IPS DF 4.7 (cell line): ENCODE data around the gene KLC1.

ENCODE experiments used
- DNase-seq: peaks from one replicate; pipeline ENCODE4 v3.0.0-alpha.2; 2013; ENCODE audit warnings: low spot score; ENCODE audit errors: extremely low read depth

Gene KLC1

GRCh38 chr14:103657471-103657870 lies 28.5 kb downstream of the KLC1 start:
- no peak for DNase-seq

DNA sequence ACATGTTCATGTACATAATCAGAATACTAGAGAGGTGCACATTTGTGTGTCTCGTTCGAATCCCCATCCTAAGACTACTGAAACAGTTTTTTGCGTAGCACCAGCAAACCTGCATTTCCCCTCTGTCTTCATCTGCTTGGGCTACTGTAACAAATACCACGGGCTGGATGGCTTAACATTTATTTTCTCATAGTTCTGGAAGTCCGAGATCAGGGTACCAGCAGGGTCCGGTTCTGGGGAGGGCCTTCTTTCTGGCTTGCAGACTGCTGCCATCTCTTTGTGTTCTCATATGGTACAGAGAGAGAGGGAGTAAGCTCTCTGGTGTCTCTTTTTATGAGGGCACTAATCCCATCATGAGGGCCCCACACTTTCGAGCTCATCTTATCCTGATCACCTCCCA lies 30.6 kb downstream of the KLC1 start:
- no peak for DNase-seq

GRCh38 chr14:103662029-103662428 lies 33.0 kb downstream of the KLC1 start:
- DNase-seq: no peak

DNA sequence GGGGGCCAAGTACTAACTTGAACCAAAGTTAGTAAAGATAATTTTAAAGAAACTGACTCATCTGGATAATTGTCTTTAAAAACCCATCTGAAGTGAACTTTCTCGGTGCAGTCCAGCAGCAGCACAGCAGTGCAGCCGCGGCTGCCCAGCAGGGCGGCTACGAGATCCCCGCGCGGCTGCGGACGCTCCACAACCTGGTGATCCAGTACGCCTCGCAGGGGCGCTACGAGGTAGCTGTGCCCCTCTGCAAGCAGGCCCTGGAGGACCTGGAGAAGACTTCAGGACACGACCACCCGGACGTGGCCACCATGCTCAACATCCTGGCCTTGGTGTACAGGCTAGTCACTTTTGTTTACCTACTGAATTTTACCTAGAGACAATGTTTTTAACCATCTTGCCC lies 33.6 kb downstream of the KLC1 start:
- no peak for DNase-seq

GRCh38 chr14:103663506-103663905 lies 34.5 kb downstream of the KLC1 start:
- no peak for DNase-seq

- no peak for DNase-seq
Observed at GRCh38 chr14:103667671-103668070, 38.7 kb downstream of the KLC1 start.

DNA sequence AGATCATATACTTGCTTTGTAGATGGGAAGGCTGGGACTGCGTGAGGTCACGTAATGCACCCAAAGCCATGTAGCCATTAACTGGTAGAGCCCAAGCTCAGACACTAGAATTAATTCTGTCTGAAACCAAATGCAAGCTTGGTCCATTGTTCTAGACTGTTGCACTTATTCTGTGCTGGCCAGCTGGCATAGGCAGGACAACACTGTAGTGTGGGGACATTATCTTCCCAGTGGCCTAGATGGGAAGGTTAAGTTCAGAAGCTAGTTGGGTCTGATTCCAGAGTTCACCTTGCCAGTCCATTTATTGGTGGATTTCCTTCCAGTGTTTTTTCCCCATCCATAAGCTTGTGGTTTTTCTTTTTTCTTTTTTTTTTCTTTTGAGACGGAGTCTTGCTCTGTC lies 39.1 kb downstream of the KLC1 start:
- no peak for DNase-seq

DNA sequence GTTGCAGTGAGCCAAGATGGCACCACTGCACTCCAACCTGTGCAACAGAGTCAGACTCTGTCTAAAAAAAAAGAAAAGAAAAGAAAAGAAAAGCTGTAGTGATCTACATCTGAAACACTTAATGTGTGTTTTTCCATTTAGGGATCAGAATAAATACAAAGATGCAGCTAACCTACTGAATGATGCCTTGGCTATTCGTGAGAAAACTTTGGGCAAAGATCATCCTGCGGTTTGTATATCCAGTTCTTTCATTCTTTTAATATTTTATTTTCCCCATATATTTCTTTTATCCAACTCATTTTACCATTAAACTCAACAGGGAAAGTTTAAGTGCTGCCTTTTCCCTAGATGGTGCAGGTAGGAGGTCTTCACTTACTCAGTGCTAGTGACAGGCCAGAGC lies 40.4 kb downstream of the KLC1 start:
- DNase-seq: no peak

GRCh38 chr14:103671911-103672310 lies 42.9 kb downstream of the KLC1 start:
- DNase-seq: no peak

GRCh38 chr14:103675957-103676356 lies 46.9 kb downstream of the KLC1 start:
- DNase-seq: no peak

DNA sequence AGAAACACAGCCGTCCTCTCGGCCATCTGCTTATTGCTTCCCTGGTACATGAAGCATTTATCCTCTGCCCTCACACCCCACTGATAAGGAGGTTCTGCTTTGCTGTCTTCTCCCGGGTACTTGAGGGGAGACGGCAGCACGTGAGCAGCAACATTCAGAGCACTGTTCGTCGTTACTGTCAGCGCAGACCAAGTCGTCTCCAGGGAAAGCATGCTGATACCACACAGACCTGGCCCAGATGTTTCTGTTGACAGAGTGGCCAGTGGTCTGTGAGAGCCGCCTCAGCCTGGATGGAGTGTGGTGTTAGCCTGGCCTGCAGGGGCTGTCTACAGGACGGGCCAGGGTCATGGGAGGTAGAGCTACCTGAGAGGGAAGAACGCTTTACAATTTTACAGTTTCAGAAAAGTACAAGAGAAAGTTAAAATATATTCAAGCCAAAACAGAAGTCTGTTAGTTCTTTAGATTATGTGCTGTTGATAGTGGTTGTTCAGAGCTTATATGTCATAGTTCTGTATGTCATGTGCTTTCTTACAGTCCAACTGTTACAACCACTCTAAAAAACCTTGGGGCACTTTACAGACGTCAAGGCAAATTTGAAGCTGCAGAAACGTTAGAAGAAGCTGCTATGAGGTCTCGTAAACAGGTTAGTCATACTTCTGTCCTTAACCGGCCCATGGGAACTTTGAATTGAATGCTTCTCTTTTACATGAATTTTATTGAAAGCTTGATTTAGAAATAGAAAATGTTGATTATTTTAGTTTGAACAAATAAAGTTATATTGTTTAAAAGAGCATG lies 48.1 kb downstream of the KLC1 start:
- no peak for DNase-seq

DNA sequence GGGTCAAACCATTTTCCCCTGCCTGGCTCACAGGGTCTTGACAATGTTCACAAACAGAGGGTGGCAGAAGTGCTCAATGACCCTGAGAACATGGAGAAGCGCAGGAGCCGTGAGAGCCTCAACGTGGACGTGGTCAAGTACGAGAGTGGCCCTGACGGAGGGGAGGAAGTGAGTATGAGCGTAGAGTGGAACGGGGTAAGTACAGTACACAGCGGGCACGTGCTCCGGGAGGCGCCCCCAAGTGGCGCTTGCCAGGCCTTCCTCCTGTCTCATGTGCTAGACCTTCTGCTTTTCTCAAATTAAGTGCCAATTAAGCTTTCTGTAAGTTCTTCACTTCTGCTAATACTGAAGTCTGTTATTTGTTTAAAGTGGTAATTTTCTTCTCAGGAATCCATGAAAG lies 50.3 kb downstream of the KLC1 start:
- DNase-seq: no peak

GRCh38 chr14:103680491-103681231 lies 51.6 kb downstream of the KLC1 start:
- DNase-seq: no peak

- no peak for DNase-seq
Observed at GRCh38 chr14:103683139-103683538, 54.1 kb downstream of the KLC1 start.

DNA sequence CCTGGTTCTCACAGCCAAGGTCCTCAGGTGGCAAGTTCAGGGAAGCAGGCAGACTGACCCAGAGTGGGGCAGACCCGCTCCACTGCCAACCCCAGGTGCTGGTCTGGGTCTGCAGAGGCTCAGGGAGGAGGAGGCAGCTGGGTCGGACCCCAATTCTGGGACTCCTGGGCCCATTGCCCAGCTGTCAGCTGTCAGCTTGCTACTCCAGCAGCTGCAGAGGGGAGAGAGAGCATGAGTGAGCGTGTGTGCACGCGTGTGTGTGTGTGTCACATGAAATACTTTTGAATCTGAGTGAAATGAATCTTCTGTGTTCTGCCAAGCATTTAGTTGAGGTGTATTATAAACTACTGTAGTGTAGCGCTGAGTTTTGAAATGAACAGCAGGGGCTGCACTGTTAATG lies 55.5 kb downstream of the KLC1 start:
- no peak for DNase-seq

GRCh38 chr14:103684871-103685270 lies 55.9 kb downstream of the KLC1 start:
- DNase-seq: no peak

DNA sequence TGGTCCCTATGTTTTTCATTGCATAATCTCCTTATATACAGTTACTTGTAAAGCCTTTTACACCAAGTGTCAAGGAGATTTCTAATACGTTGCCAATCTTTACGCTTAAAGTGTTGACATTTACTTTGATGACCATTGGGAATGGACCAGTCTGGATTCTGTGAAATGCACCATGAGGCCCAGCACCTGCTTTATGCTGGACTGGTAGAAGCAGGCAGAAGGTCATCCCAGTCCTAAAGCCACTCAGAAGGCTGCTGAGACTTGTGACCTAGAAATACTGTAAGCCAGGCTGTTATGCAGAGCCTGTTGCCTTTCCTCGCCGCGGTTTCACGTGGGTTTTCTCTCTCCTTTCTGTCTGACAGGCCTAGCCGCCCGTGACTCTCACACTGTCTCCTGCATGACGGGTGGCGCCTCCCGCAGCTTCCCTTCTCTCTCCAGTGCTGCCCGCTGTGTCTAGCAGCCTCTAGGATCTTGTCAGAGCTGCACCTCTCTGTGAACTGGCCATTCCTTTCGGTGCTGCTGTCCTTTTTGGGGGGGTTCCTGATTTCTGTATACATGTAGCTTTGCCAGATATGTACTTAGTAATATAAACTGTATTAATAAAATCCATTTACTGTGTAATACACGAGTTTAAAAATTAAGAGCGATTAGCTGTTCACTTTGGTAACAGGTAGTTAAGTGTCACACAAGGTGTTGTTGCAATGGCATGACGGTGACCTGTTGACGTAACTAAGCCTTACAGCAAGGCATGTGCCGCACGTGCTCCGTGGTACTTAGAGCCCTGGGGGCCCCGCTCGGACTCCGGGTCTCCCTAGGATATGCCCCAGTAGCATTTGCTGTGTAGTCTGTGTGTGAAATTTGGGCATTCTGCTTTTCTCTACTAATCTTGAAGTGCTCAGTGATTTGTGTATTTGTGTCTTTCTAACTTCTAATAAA lies 56.5 kb downstream of the KLC1 start:
- DNase-seq: no peak

DNA sequence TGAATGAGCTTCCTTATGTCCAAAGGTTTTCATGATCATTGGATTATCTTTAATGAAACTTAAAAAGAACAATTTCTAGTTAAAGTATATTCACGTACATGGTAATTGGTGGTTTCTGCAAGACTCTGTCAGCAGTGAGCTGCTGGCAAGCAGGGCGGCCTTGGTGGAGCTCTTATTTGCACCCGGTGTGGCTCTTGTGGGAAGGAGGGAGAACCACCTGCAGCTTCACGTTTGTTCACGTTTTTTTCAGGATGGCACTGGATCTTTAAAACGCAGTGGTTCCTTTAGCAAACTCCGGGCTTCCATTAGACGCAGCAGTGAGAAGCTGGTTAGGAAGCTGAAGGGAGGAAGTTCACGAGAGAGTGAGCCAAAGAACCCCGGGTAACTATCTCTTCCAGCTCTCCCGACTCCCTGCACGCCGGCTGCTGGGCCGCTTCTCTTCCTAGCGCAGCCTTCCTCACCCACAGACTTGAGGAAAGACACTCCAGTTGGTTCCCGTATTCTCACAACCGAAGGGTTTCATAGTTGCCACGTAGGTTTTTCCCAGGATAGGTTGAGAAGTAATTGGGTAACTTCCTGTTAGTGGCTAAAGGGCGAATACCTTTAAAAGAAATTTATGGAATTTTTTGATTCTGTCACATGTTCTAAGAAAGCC lies 57.9 kb downstream of the KLC1 start:
- DNase-seq: no peak

GRCh38 chr14:103687712-103688111 lies 58.7 kb downstream of the KLC1 start:
- DNase-seq: no peak

DNA sequence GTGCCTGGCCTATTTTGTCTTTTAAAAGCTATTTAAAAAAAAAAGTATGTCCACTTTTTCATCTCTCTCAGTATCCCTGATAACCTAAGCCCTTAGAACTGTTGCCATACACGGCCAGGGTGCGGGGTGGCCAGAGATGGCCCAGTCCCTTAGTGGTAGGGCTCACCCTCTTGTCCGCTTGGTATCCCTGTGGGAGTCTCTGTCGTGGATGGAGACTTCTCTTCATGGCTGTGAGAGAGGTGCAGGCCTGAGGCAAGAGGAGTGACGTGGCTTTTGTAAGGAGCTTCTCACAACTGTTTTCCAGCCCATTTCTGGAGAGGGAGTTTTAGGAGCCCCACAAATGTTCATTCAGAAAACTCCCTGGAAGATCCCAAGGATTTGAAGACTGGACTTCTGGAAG lies 59.4 kb downstream of the KLC1 start:
- DNase-seq: no peak
